Stimulated activated CD4-positive, alpha-beta T cell treated with anti-CD3 and anti-CD28 coated beads, Interleukin-4, amount 100 ng/mL, for 4 hours (primary cell): Measurements from ENCODE around the gene CARD9.

Experiments used
- DNase-seq, 2 experiments: peaks; one replicate each; pipeline ENCODE4 v3.0.0-alpha.2; 2020

Gene CARD9

DNA sequence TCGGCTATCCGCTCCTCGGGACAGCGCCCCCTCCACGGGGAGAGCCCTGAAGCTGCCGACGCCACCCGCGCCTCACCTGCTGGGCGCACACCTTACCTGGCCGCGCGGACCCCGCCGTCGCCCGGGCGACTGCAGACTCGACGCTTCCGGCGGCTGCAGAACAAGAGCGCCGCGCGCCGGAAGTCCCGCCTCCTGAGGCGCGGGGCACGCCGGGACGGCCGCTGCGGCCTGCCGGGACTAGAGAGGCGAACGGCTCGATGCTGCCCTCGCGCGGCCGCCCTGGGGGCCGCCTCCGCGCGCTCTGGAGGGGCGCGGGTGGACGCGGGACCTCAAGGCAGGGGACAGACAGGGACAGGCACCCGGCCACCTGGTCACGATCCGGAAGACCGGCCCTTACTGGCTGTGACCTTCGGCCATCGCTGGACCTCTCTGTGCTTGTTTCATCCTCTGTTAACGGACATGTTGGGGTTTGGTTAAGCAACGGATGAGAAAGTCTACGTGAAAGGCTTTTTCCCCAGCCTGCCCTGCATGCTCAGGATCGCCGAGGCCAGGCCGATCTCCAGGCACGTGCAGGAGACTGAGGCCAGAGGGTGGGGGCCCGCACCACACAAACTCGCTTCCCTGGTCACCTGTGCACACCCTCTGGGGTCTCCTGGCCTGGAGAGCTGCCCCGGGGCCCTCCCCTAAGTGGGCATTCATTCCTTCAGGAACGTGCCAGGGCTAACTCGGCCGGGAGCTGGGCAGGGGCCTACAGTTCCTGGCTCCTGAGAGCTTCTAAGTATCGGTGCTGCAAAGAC is 26.8 kb upstream of the CARD9 start, which contains the start of gene SNAPC4:
Gene SNAPC4 (minus strand): TSS at position 133 of the 797 bp plus-strand sequence. CDS start 1,742 bp downstream, outside the sequence.
- DNase-seq = peak; percentile 84 to 90

DNA sequence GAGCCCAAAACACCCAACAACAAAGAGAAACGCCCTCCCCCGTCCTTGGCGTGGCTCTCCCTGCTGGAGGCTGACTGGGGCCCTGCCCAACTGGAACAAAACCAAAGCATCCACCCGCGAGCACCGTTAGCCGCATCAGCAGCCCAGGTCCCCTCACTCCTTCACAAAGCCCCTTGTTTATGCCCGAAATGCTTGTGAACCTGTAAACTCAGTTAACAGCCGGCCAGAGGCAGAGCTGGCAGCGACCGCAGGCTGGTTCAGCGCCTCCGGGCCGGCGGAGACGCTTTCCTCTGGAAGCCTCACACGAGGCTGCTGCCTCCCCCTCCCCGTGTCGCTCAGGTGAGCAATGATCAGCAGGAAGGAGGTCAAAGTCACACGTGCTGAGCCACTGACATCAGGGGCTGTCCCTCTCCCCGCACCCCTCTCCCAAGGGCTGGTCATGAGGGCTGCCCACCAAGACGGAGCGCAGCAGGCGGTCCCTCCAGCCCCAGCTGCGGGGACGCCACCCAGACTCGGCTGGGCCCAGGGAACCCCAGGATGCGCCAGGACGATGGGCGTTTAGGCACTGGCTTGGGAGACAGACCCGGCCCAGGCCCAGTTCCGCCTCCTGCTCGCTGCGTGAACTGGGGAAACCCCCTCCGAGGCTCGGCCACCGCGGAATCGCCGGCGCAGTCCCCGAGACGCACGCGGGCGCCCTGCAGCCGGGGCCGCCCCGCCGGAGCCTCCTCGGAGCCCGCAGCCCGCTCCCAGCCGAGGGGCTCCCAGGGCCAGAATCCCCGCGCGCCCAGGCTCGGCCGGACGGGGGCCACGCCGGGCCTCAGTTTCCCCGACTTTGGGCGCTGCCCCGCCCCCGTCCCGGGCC is 25.9 kb upstream of the CARD9 start:
- peak; percentile 45 to 56 for DNase-seq

GRCh38 chr9:136398286-136398685 is 24.8 kb upstream of the CARD9 start:
- no peak for DNase-seq

DNA sequence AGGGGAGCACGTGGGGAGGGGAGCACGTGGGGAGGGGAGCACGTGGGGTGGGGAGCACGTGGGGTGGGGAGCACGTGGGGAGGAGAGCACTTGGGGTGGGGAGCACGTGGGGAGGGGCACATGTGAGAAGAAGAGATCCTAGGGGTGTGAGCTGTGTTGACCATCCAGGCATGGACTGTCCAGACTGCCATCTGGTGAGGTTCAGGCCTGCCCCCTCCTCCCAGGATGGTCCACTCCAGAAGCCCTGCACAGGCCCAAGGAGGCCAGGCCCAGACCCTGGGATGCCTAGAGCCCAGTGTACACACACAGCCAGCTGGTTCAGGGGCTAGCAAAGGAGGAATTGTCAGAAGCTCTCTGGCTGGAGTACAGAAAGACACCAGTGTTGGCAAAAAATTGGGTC is 24.2 kb upstream of the CARD9 start:
- DNase-seq = no peak

- no peak for DNase-seq
These were observed 22.7 kb upstream of the CARD9 start for GRCh38 chr9:136396219-136396515.

DNA sequence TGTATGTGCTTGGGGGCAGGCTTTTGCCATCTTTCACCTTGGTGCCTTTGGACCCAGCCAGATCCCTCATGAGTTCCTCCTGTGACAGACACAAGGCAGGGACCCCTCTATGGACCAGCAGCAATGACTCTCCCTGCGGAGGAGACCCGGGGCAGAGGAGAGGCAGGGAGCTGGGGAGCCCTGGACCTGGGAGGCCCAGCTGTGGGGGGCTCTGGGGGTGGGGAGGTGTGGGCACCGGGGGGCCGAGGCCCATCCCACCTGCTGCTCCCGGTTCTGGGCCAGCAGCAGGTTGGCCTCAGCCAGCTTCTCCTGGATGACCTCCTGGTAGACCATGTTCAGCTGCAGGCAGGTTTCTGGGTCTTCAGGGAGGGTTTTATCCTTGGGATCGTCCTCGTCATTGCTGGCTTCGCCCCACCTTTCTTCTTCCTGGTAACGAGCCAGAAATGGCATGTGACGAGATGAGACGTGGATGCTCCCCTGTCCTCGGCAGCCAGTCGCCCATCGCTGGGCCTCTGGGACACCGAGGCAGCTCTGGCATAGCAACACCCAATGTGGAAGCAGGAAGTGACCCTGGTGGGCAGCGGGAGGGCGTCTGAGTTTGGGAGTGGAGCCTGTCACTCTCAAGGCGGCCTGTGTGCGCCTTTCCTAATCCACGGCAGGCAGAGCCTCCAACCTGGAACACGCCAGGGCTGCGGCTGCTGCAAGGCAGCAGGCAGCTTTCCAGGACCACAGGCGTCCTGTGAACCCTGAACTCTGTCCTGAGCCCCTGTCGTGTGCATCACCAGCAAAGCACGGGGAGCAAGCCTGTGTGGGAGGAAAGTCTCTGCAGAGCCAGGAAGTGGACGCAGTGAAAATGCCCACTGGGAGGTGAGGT is 22.1 kb upstream of the CARD9 start:
- no peak for DNase-seq

- no peak for DNase-seq
These were observed 21.5 kb upstream of the CARD9 start for GRCh38 chr9:136395020-136395340.

GRCh38 chr9:136394312-136395019 is 21.0 kb upstream of the CARD9 start:
- no peak for DNase-seq

DNA sequence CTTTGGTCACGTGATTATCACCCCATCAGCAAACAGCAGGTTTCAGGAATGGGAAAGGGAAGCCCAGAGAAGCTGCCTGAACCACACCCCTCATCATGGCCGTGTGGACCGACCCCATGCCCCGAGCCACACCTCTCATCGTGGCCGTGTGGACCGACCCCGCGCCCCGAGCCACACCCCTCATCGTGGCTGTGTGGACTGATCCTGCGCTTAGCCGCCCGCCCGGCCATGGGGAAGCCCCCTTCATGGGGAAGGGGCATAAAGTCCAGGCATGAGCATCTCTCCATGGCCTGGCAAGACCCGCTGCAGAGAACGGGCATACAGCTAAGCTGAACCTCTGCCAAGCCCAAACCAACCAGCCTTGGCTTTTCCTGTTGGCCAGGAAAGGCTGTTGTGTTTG is 20.1 kb upstream of the CARD9 start:
- DNase-seq = no peak

GRCh38 chr9:136392538-136393449 is 19.3 kb upstream of the CARD9 start:
- no peak for DNase-seq

GRCh38 chr9:136391737-136392537 is 18.5 kb upstream of the CARD9 start:
- DNase-seq = no peak

- no peak for DNase-seq
These were observed 15.9 kb upstream of the CARD9 start for GRCh38 chr9:136389396-136389795.

- no peak for DNase-seq
These were observed 13.7 kb upstream of the CARD9 start for GRCh38 chr9:136387217-136387616.

DNA sequence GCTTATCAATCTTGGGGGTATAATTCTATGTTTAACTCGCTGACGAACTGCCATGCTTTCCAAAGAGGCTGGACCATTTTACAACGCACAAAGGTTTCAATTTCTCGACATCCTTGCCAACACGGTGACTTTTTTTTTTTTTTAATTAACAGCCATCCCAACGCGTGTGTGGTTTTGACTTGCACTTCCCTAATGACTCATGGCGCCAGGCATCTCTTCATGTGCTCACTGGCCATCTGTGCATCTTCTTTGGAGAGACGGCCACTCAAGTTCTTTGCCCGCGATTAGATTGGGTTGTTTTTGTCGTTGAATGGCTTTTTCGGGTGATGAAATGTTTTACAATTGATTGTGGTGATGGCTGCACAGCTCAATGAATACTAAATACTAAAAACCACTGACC is 12.5 kb upstream of the CARD9 start:
- DNase-seq = no peak

GRCh38 chr9:136385015-136385414 is 11.5 kb upstream of the CARD9 start:
- DNase-seq = peak in 1 of 2 experiments; percentile 33

GRCh38 chr9:136383436-136383835 is 10.0 kb upstream of the CARD9 start:
- DNase-seq = no peak

DNA sequence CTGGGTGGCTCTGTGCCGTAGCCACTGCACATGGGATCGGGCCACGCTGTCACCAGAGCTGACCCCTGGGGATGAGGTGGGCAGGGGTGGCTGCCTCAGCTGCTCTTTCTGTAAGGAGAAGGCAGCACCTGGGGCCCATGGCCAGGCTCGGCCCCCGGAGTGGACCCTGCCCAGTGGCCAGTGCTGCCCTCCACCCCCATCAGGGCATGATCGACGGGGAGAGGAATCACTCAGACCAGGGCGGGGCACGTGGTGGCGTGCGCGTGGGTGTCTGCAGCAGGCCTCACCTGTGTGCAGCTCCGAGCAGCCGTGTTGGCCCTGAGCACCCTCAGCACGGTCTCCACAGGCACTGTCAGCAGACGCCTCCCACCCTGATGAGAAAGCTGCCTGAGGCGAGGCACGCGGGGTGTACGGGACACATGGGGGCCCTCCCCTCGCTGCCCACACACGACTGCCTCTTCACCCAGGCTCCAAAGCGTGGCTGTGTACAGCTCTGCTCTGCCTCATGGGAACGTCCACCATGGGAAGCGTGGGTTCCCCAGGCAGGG is 8.6 kb upstream of the CARD9 start:
- no peak for DNase-seq

GRCh38 chr9:136381311-136381710 is 7.8 kb upstream of the CARD9 start:
- no peak for DNase-seq

GRCh38 chr9:136380381-136380780 is 6.9 kb upstream of the CARD9 start:
- DNase-seq = no peak

DNA sequence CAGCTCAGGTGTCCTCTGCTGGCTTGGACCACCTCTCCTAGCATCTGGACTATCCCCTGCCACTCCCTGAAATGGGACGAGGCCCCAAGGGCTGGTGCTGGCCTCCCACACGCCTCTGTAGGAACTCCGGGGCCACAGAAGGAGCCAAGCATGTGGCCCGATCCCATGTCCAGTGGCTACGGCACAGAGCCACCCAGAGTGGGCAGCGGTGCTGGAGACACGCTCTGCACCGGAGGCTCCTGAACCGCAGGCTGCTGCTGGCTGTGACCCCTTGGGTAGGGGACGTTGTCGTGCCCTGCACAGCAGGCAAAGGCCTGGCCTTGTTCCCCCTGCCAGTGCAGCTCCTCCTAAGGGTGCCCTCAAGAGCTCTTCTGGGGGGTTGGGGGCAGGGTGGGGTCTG is 6.4 kb upstream of the CARD9 start:
- no peak for DNase-seq
